A549 (cell line): ENCODE results near the gene HSPG2.

Experiments used
- CHD2 ChIP-seq: fragments of 150-350 bp; IDR thresholded peaks from 2 replicates; pipeline ENCODE4 v1.6.1; 2014; ENCODE audit warnings: low read length; ENCODE audit not compliant: partially characterized antibody
- NR3C1 ChIP-seq: fragments of >200 bp; sonication (Bioruptor Twin); formaldehyde crosslinking; IDR thresholded peaks from 3 replicates; pipeline ENCODE4 v1.6.1; 2017
- POLR2A ChIP-seq: IDR thresholded peaks from 2 replicates; pipeline ENCODE4 v1.6.1; 2012; ENCODE audit warnings: mild to moderate bottlenecking, low read length
- TF ChIP-seq, protein P1 (sequence below): fragments of >200 bp; sonication (Bioruptor Twin); formaldehyde crosslinking; IDR thresholded peaks from 3 replicates; pipeline ENCODE4 v1.5.1; 2016

DNA sequence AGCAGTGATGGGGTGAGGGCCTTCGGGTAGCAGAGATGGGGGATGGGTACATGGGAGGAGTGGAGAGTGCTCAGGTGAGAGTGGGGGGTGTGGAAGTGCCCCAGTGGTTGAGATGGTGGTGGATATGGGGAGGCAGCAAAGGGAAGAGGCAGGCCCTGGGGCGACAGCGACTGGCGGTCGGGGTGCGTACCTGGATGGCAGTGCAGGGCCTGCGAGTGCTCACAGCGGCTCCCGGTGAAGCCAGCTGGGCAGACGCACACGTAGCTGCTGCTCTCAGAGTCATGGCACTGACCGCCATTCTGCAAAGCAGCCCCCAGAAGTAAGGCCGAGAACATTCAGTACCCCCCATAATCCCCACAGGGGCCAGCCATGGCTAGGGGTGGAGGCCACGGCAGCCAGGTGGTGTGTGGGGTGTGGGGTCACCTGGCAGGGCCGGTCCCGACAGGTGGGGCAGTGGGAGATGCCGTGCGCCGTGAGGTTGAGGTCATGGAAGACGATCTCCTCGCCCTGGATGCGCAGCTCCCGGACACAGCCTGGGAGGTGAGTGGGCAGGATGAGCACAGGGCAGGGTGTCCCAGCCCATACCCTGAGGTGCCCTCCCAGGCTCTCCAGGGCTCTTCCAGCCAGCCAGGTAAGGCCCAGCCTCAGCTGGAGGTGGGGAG lies 106.2 kb downstream of the HSPG2 start:
- TF ChIP-seq NR3C1, result no peak
- TF ChIP-seq POLR2A, result no peak
- no peak for TF ChIP-seq CHD2
- TF ChIP-seq, protein P1, sequence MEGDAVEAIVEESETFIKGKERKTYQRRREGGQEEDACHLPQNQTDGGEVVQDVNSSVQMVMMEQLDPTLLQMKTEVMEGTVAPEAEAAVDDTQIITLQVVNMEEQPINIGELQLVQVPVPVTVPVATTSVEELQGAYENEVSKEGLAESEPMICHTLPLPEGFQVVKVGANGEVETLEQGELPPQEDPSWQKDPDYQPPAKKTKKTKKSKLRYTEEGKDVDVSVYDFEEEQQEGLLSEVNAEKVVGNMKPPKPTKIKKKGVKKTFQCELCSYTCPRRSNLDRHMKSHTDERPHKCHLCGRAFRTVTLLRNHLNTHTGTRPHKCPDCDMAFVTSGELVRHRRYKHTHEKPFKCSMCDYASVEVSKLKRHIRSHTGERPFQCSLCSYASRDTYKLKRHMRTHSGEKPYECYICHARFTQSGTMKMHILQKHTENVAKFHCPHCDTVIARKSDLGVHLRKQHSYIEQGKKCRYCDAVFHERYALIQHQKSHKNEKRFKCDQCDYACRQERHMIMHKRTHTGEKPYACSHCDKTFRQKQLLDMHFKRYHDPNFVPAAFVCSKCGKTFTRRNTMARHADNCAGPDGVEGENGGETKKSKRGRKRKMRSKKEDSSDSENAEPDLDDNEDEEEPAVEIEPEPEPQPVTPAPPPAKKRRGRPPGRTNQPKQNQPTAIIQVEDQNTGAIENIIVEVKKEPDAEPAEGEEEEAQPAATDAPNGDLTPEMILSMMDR, result no peak
